Calu3 (cell line): ENCODE results near the gene TMEM127. TPM values are rescaled to one million over a fixed set of nuclear protein-coding genes. Genes with fewer than 3 reads are reported as not detected.

Experiments used
- Bru-seq: library from RNA; stranded (reverse); fragments of 400-500 nt; gene quantifications from one replicate; lab custom pipeline; 2021; lab: Mats Ljungman, UMichigan
- BruChase-seq, 2 experiments: library from RNA; stranded (reverse); fragments of 400-500 nt; gene quantifications; one replicate each; lab custom pipeline; 2021; lab: Mats Ljungman, UMichigan
- BruUV-seq: library from RNA; stranded (reverse); fragments of 400-500 nt; replicated peaks from 2 replicates; lab custom pipeline; 2021; lab: Mats Ljungman, UMichigan
- CTCF ChIA-PET: fragments of 300-600 bp; sonication (Branson Sonifier 250); formaldehyde crosslinking; loops from one replicate; lab custom pipeline; 2022; ENCODE audit warnings: antibody characterized with exemption; lab: Charles Lee
- DNase-seq: peaks from one replicate; pipeline ENCODE4 v3.0.0; 2022
- H3K27ac Mint-ChIP-seq: one replicate; pipeline ENCODE4 v1.8.0; 2022; ENCODE audit warnings: mixed read lengths; ENCODE audit not compliant: unreplicated experiment
- H3K27me3 Mint-ChIP-seq: one replicate; pipeline ENCODE4 v1.8.0; 2022; ENCODE audit warnings: mixed read lengths; ENCODE audit not compliant: unreplicated experiment
- H3K36me3 Mint-ChIP-seq: one replicate; pipeline ENCODE4 v1.8.0; 2022; ENCODE audit warnings: mild to moderate bottlenecking, moderate library complexity, mixed read lengths; ENCODE audit not compliant: insufficient read depth, unreplicated experiment
- H3K4me1 Mint-ChIP-seq: one replicate; pipeline ENCODE4 v1.8.0; 2022; ENCODE audit warnings: mild to moderate bottlenecking, low read depth, mixed read lengths; ENCODE audit not compliant: unreplicated experiment
- H3K4me3 Mint-ChIP-seq: one replicate; pipeline ENCODE4 v1.8.0; 2022; ENCODE audit warnings: mild to moderate bottlenecking, low read depth, moderate library complexity, mixed read lengths; ENCODE audit not compliant: unreplicated experiment
- H3K9me3 Mint-ChIP-seq: one replicate; pipeline ENCODE4 v1.8.0; 2022; ENCODE audit warnings: low read depth, mixed read lengths; ENCODE audit not compliant: unreplicated experiment
- intact Hi-C: fragments of 100-400 bp; cut with micrococcal nuclease; formaldehyde crosslinking; loops from one replicate; pipeline ENCODE4 v1.10.0; 2022; ENCODE audit not compliant: unreplicated experiment
- long read RNA-seq: library from polyadenylated mRNA; stranded (forward); transcript quantifications from one replicate; pipeline ENCODE4 v2.0.0, GENCODE V29; 2022
- total RNA-seq: library from RNA; stranded (reverse); gene quantifications from 2 replicates; pipeline ENCODE4 v1.2.3, GENCODE V29; 2022
- TF ChIP-seq, protein P1 (sequence below): fragments of 200-600 bp; IDR thresholded peaks from one replicate; pipeline ENCODE4 v1.8.0; 2022; ENCODE audit warnings: antibody characterized with exemption; ENCODE audit not compliant: unreplicated experiment

Gene TMEM127, protein sequence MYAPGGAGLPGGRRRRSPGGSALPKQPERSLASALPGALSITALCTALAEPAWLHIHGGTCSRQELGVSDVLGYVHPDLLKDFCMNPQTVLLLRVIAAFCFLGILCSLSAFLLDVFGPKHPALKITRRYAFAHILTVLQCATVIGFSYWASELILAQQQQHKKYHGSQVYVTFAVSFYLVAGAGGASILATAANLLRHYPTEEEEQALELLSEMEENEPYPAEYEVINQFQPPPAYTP
- total RNA-seq = 50.7 and 53.2 TPM in 2 replicates
- Bru-seq, nascent RNA = percentile 77 among the genes with signal in this experiment
- BruChase-seq, experiment 1, labeled RNA remaining after a 6-hour chase = percentile 95 among the genes with signal in this experiment
- BruChase-seq, experiment 2, labeled RNA remaining after a 2-hour chase = percentile 89 among the genes with signal in this experiment
- long read RNA-seq, full-length matches to known transcripts = 49 of 82 reads
- long read RNA-seq, partial matches to known transcripts = 2 of 82 reads
- long read RNA-seq, other reads (novel, unspliced or antisense) = 31 of 82 reads

DNA sequence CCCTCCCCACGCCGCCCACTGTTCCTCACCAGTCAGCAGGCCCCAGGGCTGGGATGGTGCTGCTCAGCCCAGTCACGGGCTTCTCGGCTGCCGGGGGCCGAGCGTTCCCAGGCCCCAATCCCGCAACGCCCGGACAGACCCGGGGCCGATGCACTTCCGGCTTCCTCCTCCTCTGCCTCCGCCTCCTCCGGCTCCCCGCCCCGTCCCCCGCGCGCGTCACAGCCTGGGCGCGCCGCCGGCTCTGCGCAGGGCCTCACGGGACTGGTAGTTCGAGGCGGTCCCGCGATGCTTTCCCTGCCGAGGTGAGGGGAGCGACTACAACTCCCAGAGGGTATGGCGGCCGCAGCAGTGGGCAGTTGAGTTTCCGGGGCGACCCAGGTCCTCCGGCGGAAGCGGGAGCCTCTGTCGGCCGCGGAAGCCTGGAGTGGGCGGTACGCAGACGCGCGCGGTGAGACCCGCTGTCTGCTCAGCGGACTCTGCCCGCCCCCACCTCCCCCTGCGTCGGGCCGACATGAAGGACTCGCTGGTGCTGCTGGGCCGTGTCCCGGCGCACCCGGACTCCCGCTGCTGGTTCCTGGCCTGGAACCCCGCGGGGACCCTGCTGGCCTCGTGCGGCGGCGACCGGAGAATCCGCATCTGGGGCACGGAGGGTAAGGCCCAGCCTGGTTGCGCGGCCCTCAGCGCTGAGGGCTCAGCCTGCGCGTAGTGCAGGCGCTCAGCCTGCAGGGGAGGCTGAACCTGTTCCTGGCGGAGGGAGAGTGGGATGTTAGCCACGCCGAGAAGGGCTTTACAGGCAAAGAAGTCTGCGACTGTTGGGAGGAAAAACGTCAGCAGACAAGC is at the start of gene TMEM127, which contains the start of gene CIAO1:
Gene TMEM127 (minus strand): TSS at position 158 of the 840 bp plus-strand sequence. CDS start 616 bp downstream, outside the sequence.
Gene CIAO1 (plus strand): TSS at position 386 of the 840 bp plus-strand sequence. CDS start 126 bp downstream, at position 512.
- intact Hi-C loops = loop anchor here (10.0 kb wide), 3 partner anchors 131 to 271 kb away; partner anchors contain the start of genes ANKRD36C and ASTL
- CTCF ChIA-PET = no interaction called here
- BruUV-seq = TSS peak; percentile 69
- H3K27ac Mint-ChIP-seq = peak within 1 kb of the TSS; percentile 66
- no peaks in the 10 kb centered on the region for H3K27me3 Mint-ChIP-seq
- H3K36me3 Mint-ChIP-seq = peaks cover 58% of the 10 kb centered on the region
- peak; percentile 98 for DNase-seq
- peak within 1 kb of the TSS; percentile 88 for H3K4me3 Mint-ChIP-seq
- no peaks in the 10 kb centered on the region for H3K9me3 Mint-ChIP-seq
- TF ChIP-seq, protein P1, sequence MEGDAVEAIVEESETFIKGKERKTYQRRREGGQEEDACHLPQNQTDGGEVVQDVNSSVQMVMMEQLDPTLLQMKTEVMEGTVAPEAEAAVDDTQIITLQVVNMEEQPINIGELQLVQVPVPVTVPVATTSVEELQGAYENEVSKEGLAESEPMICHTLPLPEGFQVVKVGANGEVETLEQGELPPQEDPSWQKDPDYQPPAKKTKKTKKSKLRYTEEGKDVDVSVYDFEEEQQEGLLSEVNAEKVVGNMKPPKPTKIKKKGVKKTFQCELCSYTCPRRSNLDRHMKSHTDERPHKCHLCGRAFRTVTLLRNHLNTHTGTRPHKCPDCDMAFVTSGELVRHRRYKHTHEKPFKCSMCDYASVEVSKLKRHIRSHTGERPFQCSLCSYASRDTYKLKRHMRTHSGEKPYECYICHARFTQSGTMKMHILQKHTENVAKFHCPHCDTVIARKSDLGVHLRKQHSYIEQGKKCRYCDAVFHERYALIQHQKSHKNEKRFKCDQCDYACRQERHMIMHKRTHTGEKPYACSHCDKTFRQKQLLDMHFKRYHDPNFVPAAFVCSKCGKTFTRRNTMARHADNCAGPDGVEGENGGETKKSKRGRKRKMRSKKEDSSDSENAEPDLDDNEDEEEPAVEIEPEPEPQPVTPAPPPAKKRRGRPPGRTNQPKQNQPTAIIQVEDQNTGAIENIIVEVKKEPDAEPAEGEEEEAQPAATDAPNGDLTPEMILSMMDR = no peak
- H3K4me1 Mint-ChIP-seq = peaks cover 23% of the 10 kb centered on the region

DNA sequence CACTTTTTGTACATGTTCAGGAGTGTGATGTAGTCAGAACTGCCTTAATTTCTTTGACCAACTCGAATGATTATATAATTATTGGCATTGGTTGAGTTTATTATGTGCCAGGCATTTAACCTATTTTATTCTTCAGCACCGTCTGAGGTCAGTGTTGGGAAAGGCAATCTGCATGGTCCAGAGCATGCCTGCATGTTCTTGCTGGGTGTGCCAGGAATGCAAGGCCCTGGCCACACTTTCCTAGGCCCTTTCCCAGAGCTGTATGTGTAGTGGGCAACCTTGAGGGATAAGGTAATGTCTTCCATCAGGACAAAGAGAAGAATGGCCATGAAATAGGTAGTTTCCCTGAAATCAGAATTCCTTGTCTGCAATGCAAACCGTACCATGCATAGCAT is 49.2 kb upstream of the TMEM127 start:
- no peaks in the 10 kb centered on the region for H3K9me3 Mint-ChIP-seq
- no peak overlapping the region for H3K27ac Mint-ChIP-seq
- H3K4me3 Mint-ChIP-seq = no peak overlapping the region
- H3K27me3 Mint-ChIP-seq = peaks cover 13% of the 10 kb centered on the region
- intact Hi-C loops = no loop called here
- DNase-seq = no peak
- H3K4me1 Mint-ChIP-seq = no peaks in the 10 kb centered on the region
- CTCF ChIA-PET = no interaction called here
- no peaks in the 10 kb centered on the region for H3K36me3 Mint-ChIP-seq
- no TSS peak for BruUV-seq
- TF ChIP-seq, protein P1 = no peak

- TF ChIP-seq, protein P1 = no peak
- intact Hi-C loops = no loop called here
- peaks cover 13% of the 10 kb centered on the region for H3K4me1 Mint-ChIP-seq
- H3K4me3 Mint-ChIP-seq = no peak overlapping the region
- no peaks in the 10 kb centered on the region for H3K9me3 Mint-ChIP-seq
- DNase-seq = no peak
- H3K27ac Mint-ChIP-seq = no peak overlapping the region
- no peaks in the 10 kb centered on the region for H3K27me3 Mint-ChIP-seq
- CTCF ChIA-PET = interaction anchor here (0.7 kb wide), 1 partner anchor 9 kb away, joined by 3 read pairs; no protein-coding TSS in a partner anchor
- no TSS peak for BruUV-seq
- H3K36me3 Mint-ChIP-seq = peaks cover 27% of the 10 kb centered on the region
Observed at GRCh38 chr2:96308248-96308647, 42.5 kb upstream of the TMEM127 start.

GRCh38 chr2:96306370-96306769 is 40.6 kb upstream of the TMEM127 start:
- TF ChIP-seq, protein P1 = no peak
- intact Hi-C loops = no loop called here
- Mint-ChIP-seq H3K9me3 (no peaks in the 10 kb centered on the region), H3K4me1 (peaks cover 22% of the 10 kb centered on the region), H3K4me3 (peak overlapping the region; percentile 98), H3K27ac (peak overlapping the region; percentile 94), H3K27me3 (no peaks in the 10 kb centered on the region), H3K36me3 (peaks cover 43% of the 10 kb centered on the region)
- CTCF ChIA-PET = no interaction called here
- no TSS peak for BruUV-seq
- DNase-seq = no peak
